Smooth muscle cell of the brain vasculature (primary cell): Measurements from ENCODE around the gene DNAH7.
"Not testable (repeated sequence)": the region's sequence is repeated elsewhere in the genome, so short reads cannot be mapped to it uniquely, and the experiment has no call there.

Experiments
- DNase-seq: peaks from one replicate; pipeline ENCODE4 v3.0.0-alpha.2; 2012; ENCODE audit warnings: low read depth, low spot score

The DNAH7 gene

DNA sequence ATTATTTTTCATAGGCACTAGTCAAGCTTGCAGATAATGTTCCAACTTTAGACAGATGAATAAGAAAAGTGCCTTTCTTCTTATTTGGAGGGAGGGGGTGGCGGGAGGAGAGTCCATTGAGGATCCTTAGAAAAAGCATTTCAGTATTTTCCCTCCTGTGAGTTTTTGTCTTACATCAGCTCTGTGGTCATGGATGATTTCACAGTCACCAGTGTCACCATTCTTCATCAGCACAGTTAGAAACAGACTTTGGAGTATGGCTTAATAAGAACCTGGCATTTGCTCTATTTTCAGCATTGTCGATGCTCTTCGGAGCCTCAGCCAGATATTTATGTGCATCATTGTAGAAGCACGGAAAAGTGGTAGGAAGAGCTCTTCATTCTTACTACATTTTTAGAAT lies 341.5 kb downstream of the DNAH7 start:
- DNase-seq, result no peak

DNA sequence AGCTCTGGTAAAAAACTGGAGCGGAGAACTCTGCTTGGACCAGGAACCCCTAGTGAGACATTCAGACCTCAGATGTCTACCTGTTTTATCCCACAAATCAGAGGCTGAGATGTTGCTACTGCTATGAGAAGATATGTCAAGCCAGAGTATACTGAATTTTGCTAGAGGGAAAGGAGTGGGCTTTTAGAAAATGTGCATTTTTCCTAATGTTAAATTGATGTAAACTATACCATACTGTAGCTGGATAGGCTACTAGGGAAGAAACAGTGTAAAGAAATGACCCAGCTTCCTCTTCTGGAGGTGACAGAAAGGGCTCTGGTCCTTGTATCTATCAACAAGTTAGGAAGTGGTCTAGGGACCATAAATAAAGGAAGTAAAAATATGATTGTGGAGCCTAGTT lies 346.6 kb downstream of the DNAH7 start:
- DNase-seq, result no peak

DNA sequence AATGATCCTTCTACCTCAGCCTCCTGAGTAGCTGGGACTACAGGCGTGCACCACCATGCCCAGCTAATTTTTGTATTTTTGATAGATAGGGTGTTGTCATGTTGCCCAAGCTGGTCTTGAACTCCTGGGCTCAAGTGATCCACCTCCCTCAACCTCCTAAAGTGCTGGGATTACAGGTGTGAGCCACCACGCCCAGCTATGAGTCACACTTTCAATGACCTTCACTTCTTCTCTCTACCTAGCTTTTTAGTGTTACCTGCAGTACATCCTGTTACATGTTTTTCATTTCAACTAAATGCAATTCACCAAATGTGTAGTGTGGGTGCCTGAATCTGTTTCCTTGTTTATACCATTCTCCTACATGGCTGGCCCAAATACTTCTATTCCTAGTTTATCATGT lies 347.6 kb downstream of the DNAH7 start:
- no peak for DNase-seq

DNA sequence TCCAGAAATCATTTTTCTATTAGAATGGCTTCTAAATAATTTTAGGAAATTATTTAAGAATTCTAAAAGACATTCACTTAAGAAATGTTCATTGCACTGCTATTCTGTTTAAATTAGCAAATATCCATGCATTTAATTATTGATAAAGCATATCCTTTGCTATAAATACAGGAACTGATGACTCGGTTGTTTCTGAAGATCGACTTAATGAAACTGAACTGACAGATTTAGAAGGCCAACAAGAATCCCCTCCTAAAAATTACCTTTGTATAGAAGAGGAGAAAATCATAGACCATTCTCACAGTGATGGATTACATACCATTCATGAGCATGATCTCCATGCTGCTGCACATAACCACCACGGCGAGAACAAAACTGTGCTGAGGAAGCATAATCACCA lies 352.2 kb downstream of the DNAH7 start:
- no peak for DNase-seq

DNA sequence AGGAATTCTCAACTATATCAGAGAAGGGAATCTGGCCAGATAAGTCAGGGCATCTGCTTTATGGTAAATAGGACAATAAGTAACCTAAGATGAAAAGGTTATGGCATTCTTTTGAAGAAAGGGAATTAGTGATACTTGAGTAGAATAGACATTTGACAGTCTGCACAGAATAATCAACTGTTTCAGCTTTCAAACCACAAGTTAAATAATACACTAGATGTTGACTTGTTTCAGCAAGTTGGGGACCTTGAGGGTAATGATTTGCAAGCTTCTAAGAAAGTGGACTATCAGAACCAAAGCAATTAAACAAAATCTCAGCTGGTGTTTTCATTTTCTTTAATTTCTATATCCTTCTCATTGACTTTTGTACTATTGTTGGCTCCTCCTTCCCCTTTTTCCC lies 357.2 kb downstream of the DNAH7 start:
- DNase-seq, result no peak

DNA sequence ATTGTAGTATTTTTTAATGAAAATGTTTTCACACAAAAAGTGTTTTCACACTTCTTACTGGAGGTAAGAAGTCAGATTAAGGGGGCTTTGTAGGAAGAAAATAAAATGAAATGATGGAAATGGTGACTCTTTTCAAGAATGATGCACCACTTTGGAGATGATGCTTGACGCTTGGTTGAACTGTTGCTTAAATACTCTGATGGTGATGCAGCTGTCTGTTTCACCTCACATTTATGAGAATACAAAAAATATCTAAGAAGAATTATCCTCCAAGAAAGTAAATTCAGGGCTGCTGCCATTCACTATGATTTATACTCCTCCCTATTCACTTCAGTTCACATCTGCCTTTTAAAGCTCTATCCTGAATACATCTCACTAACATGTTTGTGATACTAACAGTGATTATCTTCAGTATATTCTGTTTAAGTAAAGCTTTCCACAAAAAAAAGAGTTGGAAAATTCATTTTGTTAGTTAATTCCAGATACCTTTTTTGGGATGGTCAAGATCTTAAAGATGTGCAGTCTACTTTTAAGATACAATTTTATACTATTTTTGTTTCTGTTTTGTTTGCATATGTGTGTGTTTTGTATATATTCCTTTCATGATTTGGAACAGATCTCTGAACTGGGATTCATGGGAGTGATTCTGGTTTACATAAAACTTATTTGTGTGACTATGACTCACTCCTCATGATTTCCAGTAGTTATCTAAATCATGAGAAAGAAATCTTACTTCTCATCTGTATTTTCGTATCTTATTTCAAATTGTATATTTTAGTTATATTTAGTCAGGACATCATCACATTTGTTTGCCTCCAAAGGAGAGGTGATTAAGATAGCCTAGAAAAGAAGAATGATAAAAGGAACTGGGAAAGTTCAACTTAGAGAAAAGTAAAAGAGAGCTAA lies 358.5 kb downstream of the DNAH7 start:
- peak; percentile 15 for DNase-seq

DNA sequence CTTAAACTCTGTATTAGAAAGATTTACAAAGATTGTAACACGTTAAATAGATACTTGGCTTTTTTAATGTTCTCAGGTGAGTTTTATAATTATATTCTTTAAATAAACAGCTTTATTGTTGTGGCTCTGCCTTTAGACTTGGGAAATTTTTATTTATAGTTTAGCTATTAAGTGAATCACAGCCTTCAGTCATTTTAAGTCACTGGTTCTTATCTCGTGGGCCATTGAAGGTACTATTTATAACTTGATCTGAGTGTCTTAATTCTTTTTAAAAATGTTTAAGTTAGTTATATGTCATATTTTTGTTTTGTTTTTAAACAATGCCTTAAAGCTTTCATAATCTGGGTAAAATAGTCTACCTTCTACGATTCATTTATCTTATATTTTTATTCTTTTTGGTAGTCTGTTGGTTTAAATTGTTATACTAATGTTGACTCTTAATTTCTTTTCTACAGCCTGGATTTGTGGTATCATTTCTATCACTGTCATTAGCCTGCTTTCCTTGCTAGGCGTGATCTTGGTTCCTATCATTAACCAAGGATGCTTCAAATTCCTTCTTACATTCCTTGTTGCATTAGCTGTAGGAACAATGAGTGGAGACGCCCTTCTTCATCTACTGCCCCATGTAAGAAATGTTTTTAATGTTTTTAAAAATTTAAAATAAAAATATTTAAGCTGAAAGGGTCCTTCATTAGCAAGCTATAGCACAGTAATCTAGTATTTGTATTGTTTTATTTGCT lies 362.3 kb downstream of the DNAH7 start:
- no peak for DNase-seq

DNA sequence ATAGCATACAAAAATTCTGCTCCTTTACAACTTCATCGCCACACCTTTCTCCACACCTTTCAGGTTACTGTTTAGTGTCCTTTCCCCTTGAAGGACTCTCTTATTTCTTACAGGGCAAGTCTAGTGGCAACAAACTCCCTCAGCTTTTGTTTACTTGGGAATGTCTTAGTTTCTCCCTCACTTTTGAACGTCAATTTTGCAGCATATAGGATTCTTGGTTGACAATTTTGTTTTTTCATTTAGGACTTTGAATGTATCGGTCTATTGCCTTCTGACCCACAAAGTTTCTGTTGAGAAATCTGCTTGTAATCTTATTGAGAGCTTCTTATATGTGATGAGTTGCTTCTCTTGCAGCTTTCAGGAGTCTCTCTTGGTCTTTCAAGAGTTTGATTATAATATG lies 368.2 kb downstream of the DNAH7 start:
- no peak for DNase-seq

DNA sequence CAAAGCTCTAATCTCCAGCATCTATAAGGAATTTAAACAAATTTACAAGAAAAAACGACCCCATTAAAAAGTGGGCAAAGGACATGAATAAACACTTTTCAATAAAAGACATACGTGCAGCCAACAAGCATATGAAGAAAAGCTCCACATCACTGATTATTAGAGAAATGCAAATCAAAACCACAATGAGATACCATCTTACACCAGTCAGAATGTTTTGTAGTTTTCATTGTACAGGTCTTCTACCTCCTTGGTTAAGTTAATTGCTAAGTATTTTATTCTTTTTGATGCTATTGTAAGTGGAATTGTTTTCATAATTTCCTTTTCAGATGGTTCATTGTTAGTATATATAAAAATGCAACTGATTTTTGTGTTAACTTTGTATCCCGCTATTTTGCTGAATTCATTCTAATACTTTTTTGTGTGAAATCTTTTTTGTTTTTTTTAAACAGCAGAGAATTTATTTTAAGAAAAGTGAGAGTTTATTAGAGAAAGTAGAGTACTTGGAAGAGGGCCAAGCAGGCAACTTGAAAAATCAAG lies 370.9 kb downstream of the DNAH7 start:
- DNase-seq, result no peak

DNA sequence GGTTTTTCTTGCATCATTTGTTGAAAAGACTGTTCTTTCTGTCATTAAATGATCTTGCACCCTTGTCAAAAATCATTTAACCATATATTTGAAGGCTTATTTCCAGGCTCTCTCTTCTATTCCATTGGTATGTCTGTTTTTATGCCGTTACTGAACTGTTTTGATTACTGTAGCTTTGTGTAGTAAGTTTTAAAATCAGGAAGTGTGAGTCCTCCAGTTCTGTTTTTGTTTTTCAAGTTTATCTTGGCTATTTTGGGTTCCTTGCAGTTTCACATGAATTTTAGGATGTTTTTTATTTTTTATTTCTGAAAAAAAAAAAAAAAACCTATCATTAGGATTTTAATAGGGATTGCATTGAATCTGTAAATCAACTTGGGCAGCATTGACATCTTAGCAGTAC lies 372.6 kb downstream of the DNAH7 start:
- DNase-seq, result no peak

DNA sequence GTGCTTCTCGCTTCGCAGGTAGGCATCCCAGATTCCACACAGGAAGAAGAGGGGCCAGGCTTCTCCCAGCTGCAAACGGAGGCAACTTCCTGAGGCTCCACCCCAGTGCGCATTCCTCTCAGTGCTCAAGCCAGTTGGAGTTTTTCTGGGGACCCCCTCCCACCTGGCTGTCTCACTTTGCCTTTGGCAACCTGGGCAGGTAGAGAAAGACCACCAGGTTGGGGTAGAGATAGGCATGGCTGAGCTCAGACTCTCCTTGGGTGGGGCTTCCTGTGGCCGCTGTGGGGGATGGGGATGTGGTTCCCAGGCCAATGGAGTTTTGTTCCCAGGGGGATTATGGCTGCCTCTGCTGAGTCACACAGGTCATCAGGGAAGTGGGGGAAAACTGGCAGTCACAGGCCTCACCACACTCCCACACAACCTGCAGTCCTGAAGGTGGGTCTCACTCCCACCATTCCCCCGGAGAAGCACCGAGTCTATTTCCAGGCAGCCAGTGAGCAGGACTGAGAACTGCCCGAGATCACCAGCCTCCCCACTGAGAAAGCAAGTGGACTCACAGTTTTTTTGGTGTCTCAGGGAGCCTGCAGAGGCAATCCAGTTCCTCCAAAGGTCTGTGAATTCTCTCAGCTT lies 373.5 kb downstream of the DNAH7 start:
- DNase-seq, result no peak

DNA sequence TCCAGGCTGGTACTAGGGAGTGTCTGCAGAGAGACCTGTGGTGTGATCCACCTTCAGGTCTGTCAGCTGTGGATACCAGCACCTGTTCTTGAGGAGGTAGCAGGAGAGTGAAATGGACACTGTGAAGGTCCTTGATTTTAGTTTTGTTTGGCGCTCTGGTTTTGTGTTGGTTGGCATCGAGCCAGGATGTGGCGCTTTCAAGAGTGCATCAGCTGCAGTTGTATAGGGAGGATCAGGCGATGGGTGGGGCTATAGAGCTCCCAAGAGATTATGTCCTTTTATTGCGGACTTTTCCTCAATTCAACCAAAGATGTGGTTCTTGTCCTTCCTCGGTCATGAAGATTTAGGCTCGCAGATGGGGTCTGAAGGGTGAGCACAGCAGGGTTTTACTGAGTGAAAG lies 374.1 kb downstream of the DNAH7 start:
- DNase-seq, result no peak

DNA sequence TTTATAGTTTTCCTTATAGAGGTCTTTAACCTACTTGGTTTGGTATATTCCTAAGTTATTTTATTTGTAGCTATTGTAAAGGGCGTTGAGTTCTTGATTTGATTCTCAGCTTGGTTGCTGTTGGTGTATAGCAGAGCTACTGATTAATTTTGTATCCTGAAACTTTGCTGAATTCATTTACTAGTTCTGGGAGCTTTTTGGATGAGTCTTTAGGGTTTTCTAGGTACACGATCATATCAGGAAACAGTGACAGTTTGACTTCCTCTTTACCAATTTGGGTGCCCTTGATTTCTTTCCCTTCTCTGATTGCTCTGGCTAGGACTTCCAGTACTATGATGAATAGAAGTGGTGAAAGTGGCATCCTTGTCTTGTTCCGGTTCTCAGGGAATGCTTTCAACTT lies 376.1 kb downstream of the DNAH7 start:
- DNase-seq, result not testable (repeated sequence)
